ENCODE data around the gene PARD6G.

Gene PARD6G

DNA sequence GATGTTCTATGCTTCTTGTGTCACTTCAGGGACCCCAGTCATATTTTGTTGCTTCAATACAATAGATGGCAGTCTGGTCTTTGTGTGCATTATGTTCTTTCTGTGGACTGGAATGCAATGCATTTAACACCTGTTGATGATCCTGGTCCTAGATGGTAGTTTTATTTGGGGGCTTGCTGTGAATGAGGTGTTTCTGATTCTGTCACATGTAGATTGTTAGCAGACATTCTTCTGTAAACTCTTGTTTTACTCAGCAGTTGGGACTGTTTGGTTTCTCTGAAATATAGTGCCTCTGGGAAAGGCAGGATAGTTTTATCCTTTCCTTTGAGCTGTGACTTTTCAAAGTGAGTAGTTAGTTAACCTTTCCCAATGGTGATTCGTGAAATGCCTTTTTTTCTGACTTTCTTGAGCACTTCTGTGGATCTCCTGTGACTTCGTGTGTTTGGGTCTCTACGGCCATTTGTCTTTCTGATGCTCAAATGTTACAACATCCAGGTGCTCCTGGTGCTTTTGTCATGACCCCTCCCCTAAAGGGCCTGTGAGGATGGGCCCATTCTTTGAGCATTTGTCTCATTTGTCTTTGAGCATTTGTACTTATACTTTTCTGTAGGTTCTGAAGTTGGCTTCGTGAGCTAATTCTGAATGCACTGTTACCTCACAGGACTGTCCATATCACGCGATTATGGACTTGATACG is 117.5 kb downstream of the PARD6G start:
- Histone ChIP-seq H3K4me2 (ENCODE audit: low read length) (no peak overlapping the region), H3K9me2 (ENCODE audit: low read depth, low read length) (no peaks in the 10 kb centered on the region), H4K20me1 (ENCODE audit: insufficient read depth, low read length) (no peaks in the 10 kb centered on the region), H3K9ac (ENCODE audit: low read length) (no peak overlapping the region), H3K79me2 (ENCODE audit: insufficient read depth, low read length) (peaks cover 36% of the 10 kb centered on the region), H3K4me3 (ENCODE audit: low read depth, low read length, poor library complexity, severe bottlenecking) (no peak overlapping the region), H3K27me3 (ENCODE audit: insufficient read depth, low read length) (no peaks in the 10 kb centered on the region), H3F3A (ENCODE audit: insufficient read depth, low read length) (no peaks in the 10 kb centered on the region), H2AFZ (ENCODE audit: low read length) (no peak overlapping the region), H3K36me3 (ENCODE audit: insufficient read depth, low read length) (peaks cover 43% of the 10 kb centered on the region), H3K27ac (ENCODE audit: low read depth, low read length, poor library complexity, severe bottlenecking) (no peak overlapping the region), H3K4me1 (ENCODE audit: insufficient read depth, low read length, severe bottlenecking) (no peaks in the 10 kb centered on the region), H3K9me3 (ENCODE audit: low read length) (no peaks in the 10 kb centered on the region)
- TF ChIP-seq CTCF (IDR thresholded peaks at IDR 0.05; ENCODE audit: low read length) = no peak

DNA sequence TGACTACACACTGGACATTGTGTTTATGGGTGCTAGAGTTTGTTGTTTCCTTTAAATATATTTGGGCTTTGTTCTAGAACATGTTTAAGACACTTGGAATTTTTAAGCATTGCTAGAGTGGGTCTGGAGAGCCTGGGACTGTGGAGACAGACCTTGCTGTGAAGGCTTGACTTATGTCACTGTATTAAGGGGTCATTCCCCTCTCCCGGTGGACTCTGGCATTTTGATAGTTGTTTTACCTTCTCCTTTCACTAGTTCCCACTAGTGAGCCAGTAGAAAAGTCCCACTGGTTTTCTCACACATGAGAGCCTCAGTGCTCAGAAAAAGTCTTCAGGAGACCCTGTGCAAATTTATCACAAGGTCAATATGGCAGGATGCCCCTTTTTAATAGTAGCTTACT is 119.7 kb downstream of the PARD6G start:
- H3K9me2 ChIP-seq (ENCODE audit: low read depth, low read length) = no peaks in the 10 kb centered on the region
- H3K36me3 ChIP-seq (ENCODE audit: insufficient read depth, low read length) = peaks cover 36% of the 10 kb centered on the region
- H3K9ac ChIP-seq (ENCODE audit: low read length) = no peak overlapping the region
- H3K4me3 ChIP-seq (ENCODE audit: low read depth, low read length, poor library complexity, severe bottlenecking) = no peak overlapping the region
- H4K20me1 ChIP-seq (ENCODE audit: insufficient read depth, low read length) = no peaks in the 10 kb centered on the region
- no peak overlapping the region for H2AFZ ChIP-seq (ENCODE audit: low read length)
- peaks cover 1% of the 10 kb centered on the region; the same call in 1 of the 2 replicates for H3K9me3 ChIP-seq (ENCODE audit: low read length)
- no peak overlapping the region for H3K4me2 ChIP-seq (ENCODE audit: low read length)
- no peak overlapping the region for H3K27ac ChIP-seq (ENCODE audit: low read depth, low read length, poor library complexity, severe bottlenecking)
- H3K79me2 ChIP-seq (ENCODE audit: insufficient read depth, low read length) = peaks cover 46% of the 10 kb centered on the region
- TF ChIP-seq CTCF (IDR thresholded peaks at IDR 0.05; ENCODE audit: low read length) (no peak), EZH2 (IDR thresholded peaks at IDR 0.05; ENCODE audit: borderline replicate concordance, low read length) (no peak)
- no peaks in the 10 kb centered on the region for H3K27me3 ChIP-seq (ENCODE audit: insufficient read depth, low read length)
- H3F3A ChIP-seq (ENCODE audit: insufficient read depth, low read length) = no peaks in the 10 kb centered on the region
- no peaks in the 10 kb centered on the region for H3K4me1 ChIP-seq (ENCODE audit: insufficient read depth, low read length, severe bottlenecking)

DNA sequence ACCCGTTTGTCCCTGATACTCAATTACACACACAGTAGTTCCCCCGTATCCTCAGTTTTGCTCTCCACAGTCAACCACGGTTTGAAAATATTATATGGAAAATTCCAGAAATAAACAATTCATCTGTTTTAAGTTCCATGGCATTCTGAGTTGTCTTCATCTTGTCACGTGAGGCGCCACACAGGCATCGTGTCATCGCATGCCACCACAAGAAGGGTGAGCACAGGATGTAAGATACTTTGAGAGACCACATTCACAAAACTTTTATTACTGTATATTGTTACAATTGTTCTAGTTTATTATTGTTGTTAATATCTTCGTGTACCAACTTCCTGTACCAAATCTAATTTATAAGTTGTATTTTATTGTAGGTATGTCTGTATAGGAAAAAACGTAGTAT is 120.5 kb downstream of the PARD6G start:
- H2AFZ ChIP-seq (ENCODE audit: low read length) = no peak overlapping the region
- no peaks in the 10 kb centered on the region for H3K4me1 ChIP-seq (ENCODE audit: insufficient read depth, low read length, severe bottlenecking)
- H3K36me3 ChIP-seq (ENCODE audit: insufficient read depth, low read length) = peaks cover 40% of the 10 kb centered on the region
- H4K20me1 ChIP-seq (ENCODE audit: insufficient read depth, low read length) = no peaks in the 10 kb centered on the region
- no peak overlapping the region for H3K4me2 ChIP-seq (ENCODE audit: low read length)
- H3K9ac ChIP-seq (ENCODE audit: low read length) = no peak overlapping the region
- no peaks in the 10 kb centered on the region for H3K27me3 ChIP-seq (ENCODE audit: insufficient read depth, low read length)
- no peaks in the 10 kb centered on the region for H3K9me2 ChIP-seq (ENCODE audit: low read depth, low read length)
- H3K4me3 ChIP-seq (ENCODE audit: low read depth, low read length, poor library complexity, severe bottlenecking) = no peak overlapping the region
- no peak overlapping the region for H3K27ac ChIP-seq (ENCODE audit: low read depth, low read length, poor library complexity, severe bottlenecking)
- no peaks in the 10 kb centered on the region for H3F3A ChIP-seq (ENCODE audit: insufficient read depth, low read length)
- no peak for TF ChIP-seq CTCF (IDR thresholded peaks at IDR 0.05; ENCODE audit: low read length)
- no peak for TF ChIP-seq EZH2 (IDR thresholded peaks at IDR 0.05; ENCODE audit: borderline replicate concordance, low read length)
- peaks cover 54% of the 10 kb centered on the region for H3K79me2 ChIP-seq (ENCODE audit: insufficient read depth, low read length)
- H3K9me3 ChIP-seq (ENCODE audit: low read length) = peaks cover 3% of the 10 kb centered on the region; the same call in 1 of the 2 replicates

All from OCI-LY1 (cell line).